GM13976 (cell line): Measurements from ENCODE around the gene MEIS1.

Source experiments
- DNase-seq: peaks from one replicate; pipeline ENCODE4 v3.0.0; 2012; ENCODE audit warnings: low spot score
- CTCF ChIP-seq: IDR thresholded peaks from 2 replicates; pipeline ENCODE4 v1.5.1; 2012; ENCODE audit warnings: borderline replicate concordance, mild to moderate bottlenecking; ENCODE audit not compliant: insufficient read depth; ENCODE audit errors: extremely low read depth, missing control alignments, control extremely low read depth
- in situ Hi-C: fragments of 300-500 bp; cut with MboI; formaldehyde crosslinking; loops from one replicate; pipeline ENCODE4 v1.12.0; 2022; ENCODE audit warnings: low sequenced_read_pairs, mixed read lengths, inconsistent platforms; ENCODE audit not compliant: unreplicated experiment

MEIS1 gene

GRCh38 chr2:66426244-66427111 is 8.4 kb upstream of the MEIS1 start:
- in situ Hi-C loops = loop anchor here (25.0 kb wide), 1 partner anchor 789 kb away; no protein-coding TSS in a partner anchor
- DNase-seq = no peak
- TF ChIP-seq CTCF = no peak

- in situ Hi-C loops = loop anchor here (25.0 kb wide), 1 partner anchor 790 kb away; no protein-coding TSS in a partner anchor
- DNase-seq = no peak
- no peak for TF ChIP-seq CTCF
These were observed 7.6 kb upstream of the MEIS1 start for GRCh38 chr2:66427300-66427699.

- in situ Hi-C loops = loop anchor here (25.0 kb wide), 1 partner anchor 792 kb away; no protein-coding TSS in a partner anchor
- peak; percentile 64 for TF ChIP-seq CTCF
- no peak for DNase-seq
These were observed 5.8 kb upstream of the MEIS1 start for GRCh38 chr2:66428986-66429612.

- DNase-seq = no peak
- TF ChIP-seq CTCF = no peak
- in situ Hi-C loops = loop anchor here (25.0 kb wide), 1 partner anchor 793 kb away; no protein-coding TSS in a partner anchor
These were observed 5.0 kb upstream of the MEIS1 start for GRCh38 chr2:66429693-66430504.

GRCh38 chr2:66430505-66431273 is 4.2 kb upstream of the MEIS1 start:
- in situ Hi-C loops = loop anchor here (25.0 kb wide), 1 partner anchor 793 kb away; no protein-coding TSS in a partner anchor
- no peak for DNase-seq
- TF ChIP-seq CTCF = no peak

- DNase-seq = no peak
- in situ Hi-C loops = loop anchor here (25.0 kb wide), 1 partner anchor 794 kb away; no protein-coding TSS in a partner anchor
These were observed 3.7 kb upstream of the MEIS1 start for GRCh38 chr2:66431274-66431642.

More at GRCh38 chr2:66431274-66431642, 3.7 kb upstream of the MEIS1 start:
- TF ChIP-seq CTCF = no peak
